ENCODE data around the gene SUGP1. TPM values are rescaled to one million over a fixed set of nuclear protein-coding genes. Genes with fewer than 3 reads are reported as not detected.

Gene SUGP1
- total and polyA plus RNA-seq, 2 of the 4 experiments (the other 2 are of a cell fraction): 33.2 to 35.8 TPM

- no peak for TF ChIP-seq CTCF (conservative IDR thresholded peaks at IDR 0.05; ENCODE audit: low read depth, low read length)
Observed at GRCh38 chr19:19334063-19334988, 14.0 kb upstream of the SUGP1 start (continued).

- no peak overlapping the region for H2AK9ac ChIP-seq (replicated peaks; ENCODE audit: low read depth, low read length, poor library complexity)
- no peak overlapping the region for H3K4ac ChIP-seq (ENCODE audit: low read depth, low read length)
- H3K9me3 ChIP-seq (ENCODE audit: control insufficient read depth, insufficient read depth, low read length): no peaks in the 10 kb centered on the region
- no peak overlapping the region for H3K4me2 ChIP-seq (ENCODE audit: low read depth, low read length)
- H3K23ac ChIP-seq (ENCODE audit: low read depth, low read length): no peak overlapping the region
- no peak overlapping the region for H3K14ac ChIP-seq (replicated peaks; ENCODE audit: low read depth, low read length)
- H3K36me3 ChIP-seq (ENCODE audit: control insufficient read depth, insufficient read depth, low read length): peaks cover 52% of the 10 kb centered on the region
- no peak overlapping the region for H2AFZ ChIP-seq (replicated peaks; ENCODE audit: low read length, poor library complexity)
- H4K5ac ChIP-seq (ENCODE audit: low read depth, low read length): no peak overlapping the region
- dilution Hi-C loops (cut with HindIII; ENCODE audit: low sequenced_read_pairs, unreplicated experiment) (no loop called here), intact Hi-C loops (cut with micrococcal nuclease) (loop anchor here (10.0 kb wide), 1 partner anchor 184 kb away; no protein-coding TSS in a partner anchor), in situ Hi-C loops (cut with MboI; ENCODE audit: low sequenced_read_pairs) (no loop called here)
- no peak overlapping the region for H3K56ac ChIP-seq (ENCODE audit: extremely low read depth, insufficient read depth, low read length)
- no peak overlapping the region for H2BK15ac ChIP-seq (ENCODE audit: low read depth, low read length)
- WGBS, 2 experiments (ENCODE audit: extremely low coverage in 2 of 2, insufficient read length in 1 of 2): 50% methylated on average over 2 of the region's 6 CpGs; no CpG with 5 or more reads in 1 of the 2 experiments
- no peak overlapping the region for H4K8ac ChIP-seq (ENCODE audit: low read depth in 2 of 2, low read length in 2 of 2)
- H4K20me1 ChIP-seq (ENCODE audit: insufficient read depth, low read length): peaks cover 46% of the 10 kb centered on the region
- no peak overlapping the region for H3K27ac ChIP-seq (ENCODE audit: insufficient read depth, low read length)
- H2AK5ac ChIP-seq (ENCODE audit: low read depth, low read length): no peak overlapping the region
- peaks cover 34 to 70% of the 10 kb centered on the region in 2 experiments for H3K79me1 ChIP-seq (ENCODE audit: low read depth in 1 of 2, low read length in 2 of 2)
- no peak overlapping the region for H3K4me3 ChIP-seq (ENCODE audit: insufficient read depth, low read depth, low read length)
- H2BK120ac ChIP-seq (ENCODE audit: low read depth, low read length): no peak overlapping the region
- CTCF ChIA-PET: no interaction called here
- DNase-seq (no peak), ATAC-seq (ENCODE audit: low read depth) (no peak; the same call in 1 of the 2 replicates)
- no peak overlapping the region for H2BK5ac ChIP-seq (ENCODE audit: low read depth, low read length, poor library complexity, severe bottlenecking)
- no peaks in the 10 kb centered on the region for H3K27me3 ChIP-seq (ENCODE audit: control insufficient read depth, insufficient read depth, low read length)
- H3K4me1 ChIP-seq (ENCODE audit: control insufficient read depth, insufficient read depth, low read length): no peaks in the 10 kb centered on the region
- POLR2A ChIA-PET (ENCODE audit: unreplicated experiment): no interaction called here
- H3K18ac ChIP-seq (ENCODE audit: low read depth, low read length): no peak overlapping the region
- no peaks in the 10 kb centered on the region for H3K9me1 ChIP-seq (ENCODE audit: insufficient read depth, low read length)
- no peak overlapping the region for H2BK20ac ChIP-seq (ENCODE audit: low read depth, low read length)
- no peak overlapping the region for H4K91ac ChIP-seq (ENCODE audit: insufficient read depth, low read depth, low read length)
- no TSS peak for BruUV-seq (replicated peaks)
- H3K9ac ChIP-seq (ENCODE audit: low read depth, low read length): no peak overlapping the region
- TF ChIP-seq RFX5 (IDR thresholded peaks at IDR 0.05; ENCODE audit: low read depth, low read length): no peak
- TF ChIP-seq BHLHE40 (IDR thresholded peaks at IDR 0.05; ENCODE audit: low read depth, low read length): no peak
- no peak for TF ChIP-seq MAFK (IDR thresholded peaks at IDR 0.05; ENCODE audit: low read depth, low read length)
- TF ChIP-seq CEBPB (IDR thresholded peaks at IDR 0.05; ENCODE audit: low read depth, low read length): no peak
- no peak for TF ChIP-seq USF2 (IDR thresholded peaks at IDR 0.05; ENCODE audit: low read depth, low read length)
- no peak for TF ChIP-seq CHD1 (IDR thresholded peaks at IDR 0.05; ENCODE audit: low read depth, low read length)
- no peak for TF ChIP-seq RCOR1 (IDR thresholded peaks at IDR 0.05; ENCODE audit: insufficient replicate concordance, low read length)
- no peak for TF ChIP-seq SMC3 (IDR thresholded peaks at IDR 0.05; ENCODE audit: low read depth, low read length)
- TF ChIP-seq CTCF (conservative IDR thresholded peaks at IDR 0.05; ENCODE audit: low read depth, low read length): no peak
- TF ChIP-seq MXI1 (IDR thresholded peaks at IDR 0.05; ENCODE audit: borderline replicate concordance, low read depth, low read length): no peak
Observed at GRCh38 chr19:19329126-19329525, 8.8 kb upstream of the SUGP1 start.

Measured in IMR-90 (cell line).